ENCODE data around the gene PNMT.

The PNMT gene

GRCh38 chr17:39640591-39641031 is 27.6 kb upstream of the PNMT start:
- H3K27ac Mint-ChIP-seq, result peak overlapping the region; percentile 38
- no peak overlapping the region for H3K4me3 Mint-ChIP-seq

GRCh38 chr17:39641097-39641496 is 27.2 kb upstream of the PNMT start:
- Mint-ChIP-seq H3K4me3 (no peak overlapping the region), H3K4me1 (ENCODE audit: low read depth) (peaks cover 85% of the 10 kb centered on the region), H3K9me3 (no peaks in the 10 kb centered on the region), H3K27ac (no peak overlapping the region), H3K27me3 (no peaks in the 10 kb centered on the region), H3K36me3 (ENCODE audit: low read depth) (peaks cover 8% of the 10 kb centered on the region)

More at GRCh38 chr17:39640591-39641031, 27.6 kb upstream of the PNMT start:
- Mint-ChIP-seq H3K4me1 (ENCODE audit: low read depth) (peaks cover 85% of the 10 kb centered on the region), H3K9me3 (no peaks in the 10 kb centered on the region), H3K27me3 (no peaks in the 10 kb centered on the region), H3K36me3 (ENCODE audit: low read depth) (peaks cover 8% of the 10 kb centered on the region)

GRCh38 chr17:39641883-39642282 is 26.4 kb upstream of the PNMT start:
- no peaks in the 10 kb centered on the region for H3K27me3 Mint-ChIP-seq
- H3K4me1 Mint-ChIP-seq (ENCODE audit: low read depth), result peaks cover 84% of the 10 kb centered on the region
- no peak overlapping the region for H3K4me3 Mint-ChIP-seq
- H3K36me3 Mint-ChIP-seq (ENCODE audit: low read depth), result peaks cover 8% of the 10 kb centered on the region
- no peak overlapping the region for H3K27ac Mint-ChIP-seq
- no peaks in the 10 kb centered on the region for H3K9me3 Mint-ChIP-seq

- Mint-ChIP-seq H3K27me3 (no peaks in the 10 kb centered on the region), H3K4me1 (ENCODE audit: low read depth) (peaks cover 84% of the 10 kb centered on the region), H3K27ac (peak overlapping the region; percentile 1), H3K9me3 (no peaks in the 10 kb centered on the region), H3K4me3 (no peak overlapping the region), H3K36me3 (ENCODE audit: low read depth) (peaks cover 8% of the 10 kb centered on the region)
Observed at GRCh38 chr17:39642291-39643074, 25.8 kb upstream of the PNMT start.

- Mint-ChIP-seq H3K4me3 (no peak overlapping the region), H3K9me3 (no peaks in the 10 kb centered on the region), H3K27ac (peak overlapping the region; percentile 8), H3K36me3 (ENCODE audit: low read depth) (peaks cover 8% of the 10 kb centered on the region), H3K27me3 (no peaks in the 10 kb centered on the region), H3K4me1 (ENCODE audit: low read depth) (peaks cover 77% of the 10 kb centered on the region)
Observed at GRCh38 chr17:39643271-39643670, 25.0 kb upstream of the PNMT start.

GRCh38 chr17:39647256-39647655 is 21.0 kb upstream of the PNMT start:
- peaks cover 13% of the 10 kb centered on the region for H3K36me3 Mint-ChIP-seq (ENCODE audit: low read depth)
- no peak overlapping the region for H3K27ac Mint-ChIP-seq
- H3K9me3 Mint-ChIP-seq, result no peaks in the 10 kb centered on the region
- peaks cover 62% of the 10 kb centered on the region for H3K4me1 Mint-ChIP-seq (ENCODE audit: low read depth)
- H3K27me3 Mint-ChIP-seq, result no peaks in the 10 kb centered on the region
- no peak overlapping the region for H3K4me3 Mint-ChIP-seq

GRCh38 chr17:39648616-39649366 is 19.5 kb upstream of the PNMT start:
- Mint-ChIP-seq H3K27me3 (no peaks in the 10 kb centered on the region), H3K4me1 (ENCODE audit: low read depth) (peaks cover 52% of the 10 kb centered on the region), H3K27ac (no peak overlapping the region), H3K9me3 (no peaks in the 10 kb centered on the region), H3K36me3 (ENCODE audit: low read depth) (peaks cover 13% of the 10 kb centered on the region), H3K4me3 (no peak overlapping the region)

- Mint-ChIP-seq H3K27ac (no peak overlapping the region), H3K27me3 (no peaks in the 10 kb centered on the region), H3K36me3 (ENCODE audit: low read depth) (peaks cover 15% of the 10 kb centered on the region), H3K4me1 (ENCODE audit: low read depth) (peaks cover 49% of the 10 kb centered on the region), H3K9me3 (no peaks in the 10 kb centered on the region), H3K4me3 (no peak overlapping the region)
Observed at GRCh38 chr17:39650121-39650579, 18.1 kb upstream of the PNMT start.

GRCh38 chr17:39651923-39652586 is 16.2 kb upstream of the PNMT start:
- H3K9me3 Mint-ChIP-seq, result no peaks in the 10 kb centered on the region
- H3K27ac Mint-ChIP-seq, result no peak overlapping the region
- H3K4me1 Mint-ChIP-seq (ENCODE audit: low read depth), result peaks cover 43% of the 10 kb centered on the region
- no peaks in the 10 kb centered on the region for H3K27me3 Mint-ChIP-seq
- H3K36me3 Mint-ChIP-seq (ENCODE audit: low read depth), result peaks cover 16% of the 10 kb centered on the region
- no peak overlapping the region for H3K4me3 Mint-ChIP-seq

GRCh38 chr17:39652587-39653315 is 15.5 kb upstream of the PNMT start:
- H3K4me3 Mint-ChIP-seq, result no peak overlapping the region
- no peaks in the 10 kb centered on the region for H3K27me3 Mint-ChIP-seq
- no peaks in the 10 kb centered on the region for H3K9me3 Mint-ChIP-seq
- H3K27ac Mint-ChIP-seq, result no peak overlapping the region
- peaks cover 16% of the 10 kb centered on the region for H3K36me3 Mint-ChIP-seq (ENCODE audit: low read depth)
- H3K4me1 Mint-ChIP-seq (ENCODE audit: low read depth), result peaks cover 43% of the 10 kb centered on the region

GRCh38 chr17:39653316-39653661 is 15.0 kb upstream of the PNMT start:
- no peak overlapping the region for H3K4me3 Mint-ChIP-seq
- peaks cover 46% of the 10 kb centered on the region for H3K4me1 Mint-ChIP-seq (ENCODE audit: low read depth)
- H3K27ac Mint-ChIP-seq, result no peak overlapping the region
- H3K36me3 Mint-ChIP-seq (ENCODE audit: low read depth), result peaks cover 19% of the 10 kb centered on the region
- H3K9me3 Mint-ChIP-seq, result no peaks in the 10 kb centered on the region
- no peaks in the 10 kb centered on the region for H3K27me3 Mint-ChIP-seq

- Mint-ChIP-seq H3K9me3 (no peaks in the 10 kb centered on the region), H3K27ac (no peak overlapping the region), H3K27me3 (no peaks in the 10 kb centered on the region), H3K36me3 (ENCODE audit: low read depth) (peaks cover 19% of the 10 kb centered on the region), H3K4me1 (ENCODE audit: low read depth) (peaks cover 47% of the 10 kb centered on the region), H3K4me3 (no peak overlapping the region)
Observed at GRCh38 chr17:39653662-39654331, 14.5 kb upstream of the PNMT start.

GRCh38 chr17:39655105-39655504 is 13.1 kb upstream of the PNMT start:
- no peak overlapping the region for H3K27ac Mint-ChIP-seq
- H3K4me3 Mint-ChIP-seq, result no peak overlapping the region

GRCh38 chr17:39658346-39658745 is 9.9 kb upstream of the PNMT start:
- peaks cover 41% of the 10 kb centered on the region for H3K4me1 Mint-ChIP-seq (ENCODE audit: low read depth)

More at GRCh38 chr17:39655105-39655504, 13.1 kb upstream of the PNMT start:
- peaks cover 17% of the 10 kb centered on the region for H3K36me3 Mint-ChIP-seq (ENCODE audit: low read depth)
- no peaks in the 10 kb centered on the region for H3K27me3 Mint-ChIP-seq
- H3K4me1 Mint-ChIP-seq (ENCODE audit: low read depth), result peaks cover 53% of the 10 kb centered on the region
- H3K9me3 Mint-ChIP-seq, result no peaks in the 10 kb centered on the region

More at GRCh38 chr17:39658346-39658745, 9.9 kb upstream of the PNMT start:
- Mint-ChIP-seq H3K36me3 (ENCODE audit: low read depth) (peaks cover 20% of the 10 kb centered on the region), H3K4me3 (no peak overlapping the region), H3K27me3 (no peaks in the 10 kb centered on the region), H3K27ac (no peak overlapping the region), H3K9me3 (no peaks in the 10 kb centered on the region)
